Measurements from ENCODE around the gene ST8SIA3.
"Not testable (repeated sequence)": the region's sequence is repeated elsewhere in the genome, so short reads cannot be mapped to it uniquely, and the experiment has no call there.

The ST8SIA3 gene

DNA sequence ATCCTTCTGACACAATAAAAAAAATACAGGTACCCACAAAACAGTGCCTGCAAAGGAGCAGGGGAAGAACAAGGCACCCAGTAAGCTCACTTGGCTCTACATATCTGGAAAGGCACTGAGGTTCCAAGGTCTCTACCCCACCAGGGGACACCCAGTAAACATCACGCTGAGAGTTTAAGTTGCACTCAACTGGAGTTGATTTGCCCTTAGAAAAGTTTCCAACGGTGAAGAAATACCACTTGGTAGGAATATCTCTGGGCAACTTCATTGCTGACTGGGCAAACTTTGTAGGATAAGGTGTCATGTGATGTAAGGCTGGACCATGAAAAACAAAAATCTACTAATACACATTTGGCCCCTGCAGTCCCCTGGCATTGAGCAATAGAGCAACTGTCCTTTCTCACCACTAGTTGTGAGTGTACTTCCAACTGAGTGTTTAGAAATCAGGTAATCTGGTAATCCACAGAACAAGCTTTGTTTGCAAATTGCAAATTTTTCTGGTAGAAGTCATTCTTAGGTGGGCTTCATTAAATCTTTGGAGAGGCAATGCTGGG lies 14.2 kb downstream of the ST8SIA3 start:
- no peak for FAIRE-seq

DNA sequence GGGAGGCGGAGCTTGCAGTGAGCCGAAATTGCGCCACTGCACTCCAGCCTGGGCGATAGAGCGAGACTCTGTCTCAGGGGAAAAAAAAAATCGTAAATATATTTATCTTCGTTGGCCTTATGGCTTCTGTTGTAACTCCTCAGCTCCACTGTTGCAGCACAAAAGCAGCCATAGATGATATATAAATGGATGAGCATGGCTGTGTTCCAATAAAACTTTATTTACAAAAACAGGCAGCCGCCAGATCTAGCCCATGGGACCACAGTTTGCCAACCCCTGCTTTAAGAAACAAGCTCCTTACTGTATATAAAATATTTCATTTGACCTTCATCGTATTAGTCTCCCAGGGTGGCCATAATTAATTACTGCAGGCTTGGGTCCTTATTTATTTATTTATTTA lies 20.1 kb downstream of the ST8SIA3 start:
- no peak for FAIRE-seq

DNA sequence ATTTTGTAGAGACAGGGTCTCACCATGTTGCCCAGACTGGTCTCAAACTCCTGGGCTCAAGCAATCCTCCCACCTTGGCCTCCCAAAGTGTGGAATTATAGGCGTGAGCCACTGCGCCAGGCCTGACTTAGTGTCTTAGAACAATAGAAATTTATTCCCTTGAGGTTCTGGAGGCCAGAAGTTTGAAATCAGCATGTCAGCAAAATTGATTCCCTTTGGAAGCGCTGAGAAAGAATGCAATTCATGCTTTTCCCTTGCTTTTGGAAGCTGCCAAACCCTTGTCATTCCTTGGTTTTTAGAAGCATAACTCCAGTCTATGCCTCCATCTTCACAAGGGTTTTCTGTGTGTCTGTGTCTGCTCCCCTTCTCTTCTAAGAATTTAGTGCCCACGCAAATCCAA lies 20.7 kb downstream of the ST8SIA3 start:
- no peak for FAIRE-seq

DNA sequence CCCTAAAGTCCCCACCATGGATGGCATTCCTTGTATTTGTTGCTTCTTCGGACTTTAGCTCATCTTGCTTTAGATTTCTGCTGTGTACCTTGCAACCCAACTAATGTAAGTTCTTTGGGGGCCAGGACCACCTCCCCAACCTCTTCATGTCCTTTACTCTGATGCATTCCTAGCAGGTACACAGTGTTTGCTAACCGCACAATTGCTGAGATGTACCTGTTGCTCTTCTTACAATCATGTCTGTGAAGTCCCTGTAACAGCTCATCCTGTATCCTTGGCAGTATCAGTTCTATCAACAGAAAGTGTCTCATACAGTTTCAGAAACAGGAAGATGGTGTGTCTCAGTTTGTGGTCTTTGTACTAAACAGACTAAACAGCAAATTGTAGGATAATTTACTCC lies 24.1 kb downstream of the ST8SIA3 start:
- FAIRE-seq: no peak

DNA sequence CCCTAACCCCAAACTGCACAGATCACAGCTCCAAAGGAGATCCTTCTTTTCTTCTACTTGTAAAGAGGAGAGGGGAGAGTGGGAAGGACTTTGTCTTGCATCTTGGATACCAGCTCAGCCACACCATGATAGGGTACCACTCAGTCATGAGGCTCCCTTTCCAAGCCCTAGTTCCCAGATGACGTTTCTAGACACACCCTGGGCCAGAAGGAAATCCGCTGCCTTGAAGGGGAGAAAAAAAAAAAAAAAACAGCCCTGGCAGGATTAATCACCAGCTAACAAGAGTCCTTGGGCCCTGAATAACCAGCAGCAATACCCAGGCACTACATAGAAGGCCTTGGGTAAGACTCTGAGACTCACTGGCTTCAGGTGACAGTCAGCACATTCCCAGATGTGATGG lies 36.9 kb downstream of the ST8SIA3 start:
- no peak for FAIRE-seq

DNA sequence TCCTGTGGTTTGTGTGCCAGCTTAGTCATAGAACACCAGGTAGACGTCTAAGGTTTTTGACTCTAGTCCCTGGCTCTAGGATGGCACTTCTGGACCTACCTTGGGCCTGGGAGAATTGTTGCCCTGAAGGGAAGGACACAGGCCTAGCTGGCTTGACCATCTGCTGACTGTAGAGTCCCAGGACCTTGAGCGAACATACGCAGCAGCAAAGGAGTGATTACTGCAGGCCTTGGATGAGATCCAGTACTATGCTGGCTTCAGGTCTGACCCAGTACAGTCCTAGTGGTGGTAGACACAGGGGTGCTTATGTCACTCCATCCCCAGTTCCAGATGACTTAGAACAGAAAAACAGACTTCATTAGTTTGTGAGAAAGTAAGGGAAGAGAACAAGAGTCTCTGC lies 37.7 kb downstream of the ST8SIA3 start:
- FAIRE-seq: no peak

DNA sequence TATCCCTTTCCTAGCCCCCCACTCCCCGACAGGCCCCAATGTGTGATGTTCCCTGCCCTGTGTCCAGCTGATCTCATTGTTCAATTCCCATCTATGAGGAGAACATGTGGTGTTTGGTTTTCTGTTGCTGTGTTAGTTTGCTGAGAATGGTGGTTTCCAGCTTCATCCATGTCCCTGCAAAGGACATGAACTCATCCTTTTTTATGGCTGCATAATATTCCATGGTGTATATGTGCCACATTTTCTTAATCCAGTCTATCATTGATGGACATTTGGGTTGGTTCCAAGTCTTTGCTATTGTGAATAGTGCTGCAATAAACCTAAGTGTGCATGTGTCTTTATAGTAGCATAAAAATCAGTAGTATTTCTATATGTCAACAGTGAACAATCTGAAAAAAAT lies 42.4 kb downstream of the ST8SIA3 start:
- FAIRE-seq: not testable (repeated sequence)

DNA sequence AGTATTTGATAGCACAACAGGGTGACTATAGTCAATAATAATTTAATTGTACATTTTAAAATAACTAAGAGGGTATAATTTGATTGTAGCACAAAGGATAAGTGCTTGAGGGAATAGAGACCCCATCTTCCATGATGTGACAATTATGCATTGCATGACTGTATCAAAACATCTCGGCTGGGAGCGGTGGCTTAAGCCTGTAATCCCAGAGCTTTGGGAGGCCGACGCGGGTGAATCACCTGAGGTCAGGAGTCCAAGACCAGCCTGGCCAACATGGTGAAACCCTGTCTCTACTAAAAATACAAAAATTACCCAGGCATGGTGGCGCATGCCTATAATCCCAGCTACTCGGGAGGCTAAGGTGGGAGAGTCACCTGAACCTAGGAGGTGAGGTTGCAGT lies 44.5 kb downstream of the ST8SIA3 start:
- not testable (repeated sequence) for FAIRE-seq

DNA sequence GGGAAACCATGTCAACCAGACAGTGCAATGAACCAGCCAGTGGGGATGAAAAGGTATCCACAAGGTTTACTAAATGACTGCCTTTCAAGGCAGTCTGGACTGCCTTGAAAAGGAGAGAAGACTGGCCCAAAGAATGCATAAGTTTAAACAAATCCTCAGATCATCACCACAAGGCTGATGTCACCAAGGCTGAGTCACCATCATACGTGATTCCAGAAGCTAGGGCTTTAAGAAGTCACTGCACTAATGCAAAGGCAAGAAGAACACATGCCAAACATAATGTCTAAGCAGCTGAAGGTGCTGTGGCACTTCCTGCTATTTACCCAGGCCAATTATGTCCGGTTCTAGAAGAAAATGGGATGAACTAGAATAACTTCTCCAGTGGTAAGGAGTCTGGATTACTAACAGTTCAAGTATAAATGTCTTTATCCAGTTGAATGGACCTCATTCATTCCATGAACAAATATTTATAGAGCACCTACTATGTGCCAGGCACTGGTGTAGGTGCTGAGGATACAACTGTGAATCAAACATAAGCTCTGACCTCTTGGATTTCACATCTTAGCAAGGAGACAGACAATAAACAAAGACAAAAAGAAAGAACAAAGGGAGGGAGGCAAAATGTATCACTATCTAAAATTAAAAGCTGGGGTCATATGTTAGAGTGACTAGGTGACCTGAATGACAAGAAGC lies 45.2 kb downstream of the ST8SIA3 start:
- FAIRE-seq: no peak

DNA sequence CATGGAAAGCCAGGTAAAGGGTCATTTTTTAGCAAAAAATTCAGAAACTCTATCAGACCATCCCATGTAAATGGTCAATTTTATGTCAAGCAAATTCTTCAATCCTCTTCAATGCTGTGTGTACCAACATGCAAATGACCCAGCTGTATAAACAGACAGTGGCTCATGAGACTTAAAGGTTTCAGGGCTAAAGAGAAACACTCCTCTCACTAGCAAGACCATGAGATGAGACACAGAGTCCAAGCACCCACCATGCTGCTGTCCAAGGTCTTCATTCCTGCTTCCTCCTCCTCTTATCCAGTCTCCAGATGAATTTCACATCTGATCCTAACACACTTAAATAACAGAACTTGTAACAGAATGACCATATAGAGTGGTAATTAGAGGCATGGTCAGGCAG lies 52.0 kb downstream of the ST8SIA3 start:
- FAIRE-seq: no peak

DNA sequence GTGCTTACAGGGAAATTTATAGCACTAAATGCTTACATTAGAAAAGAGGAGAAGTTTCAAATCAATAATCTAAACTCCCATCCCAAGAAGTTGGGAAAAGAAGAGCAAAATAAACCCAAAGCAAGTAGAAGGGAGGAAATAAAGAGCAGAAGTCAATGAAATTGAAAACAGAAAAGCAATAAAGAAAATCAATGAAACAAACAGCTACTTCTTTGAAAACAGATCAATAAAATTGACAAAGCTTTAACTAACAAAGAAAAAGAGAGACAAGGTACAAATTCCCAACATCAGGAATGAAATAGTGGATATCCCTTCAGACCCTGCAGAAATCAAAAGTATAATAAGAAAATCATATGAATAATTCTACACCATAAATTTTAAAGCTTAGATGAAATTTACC lies 57.3 kb downstream of the ST8SIA3 start:
- FAIRE-seq: no peak

DNA sequence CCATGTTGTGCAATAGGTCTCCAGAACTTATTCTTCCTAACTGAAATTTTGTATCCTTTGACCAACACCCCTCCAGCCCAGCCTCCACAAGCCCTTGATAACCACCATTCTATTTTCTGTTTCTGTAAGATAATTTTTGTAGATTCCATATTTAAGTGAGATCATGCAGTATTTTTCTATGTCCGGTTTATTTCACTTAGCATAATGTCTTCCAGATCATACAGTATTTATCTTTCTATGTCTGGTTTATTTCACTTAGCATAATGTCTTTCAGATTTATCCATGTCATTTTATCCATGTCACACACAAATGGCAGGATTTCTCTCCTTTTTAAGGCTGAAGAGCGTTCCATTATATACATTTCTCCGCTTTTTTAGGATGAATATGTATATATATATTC lies 58.4 kb downstream of the ST8SIA3 start:
- no peak for FAIRE-seq

DNA sequence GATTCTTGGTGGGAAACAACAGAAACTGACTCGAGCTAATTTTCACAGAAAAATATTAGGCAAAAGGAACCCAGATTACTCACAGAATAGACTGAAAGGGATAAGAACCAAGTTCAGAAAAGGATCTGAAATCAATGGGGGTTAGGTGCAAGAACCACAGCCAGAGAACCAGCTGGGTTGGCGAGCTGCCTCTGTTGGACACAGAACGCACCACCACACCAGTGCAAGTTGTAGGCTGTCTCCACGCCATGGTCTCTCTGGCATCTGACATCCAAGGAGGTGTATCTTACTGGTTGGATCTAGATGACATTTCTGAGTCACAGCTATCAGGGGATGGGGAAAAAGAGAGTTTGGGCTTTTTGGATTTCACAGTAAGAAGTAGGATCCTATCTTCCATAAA lies 64.2 kb downstream of the ST8SIA3 start:
- FAIRE-seq: no peak

Measured in TTC549 (cell line).